SU-DHL-6 (cell line): ENCODE results near the gene FLOT2.
A peak's percentile ranks its signal among the peaks of the same experiment; 100 is the strongest.

Source experiments
- H2AFZ ChIP-seq: fragments of 200-600 bp; sonication (generic); 2 replicates; pipeline ENCODE4 v1.6.1; 2014; ENCODE audit warnings: low read depth, mild to moderate bottlenecking, moderate library complexity, mixed read lengths, antibody characterized with exemption, low read length; ENCODE audit not compliant: severe bottlenecking
- H3F3A ChIP-seq: fragments of 200-600 bp; shearing (Covaris generic); 2 replicates; pipeline ENCODE4 v1.6.0; 2016; ENCODE audit warnings: antibody characterized with exemption, mild to moderate bottlenecking; ENCODE audit not compliant: insufficient read depth
- H3K27ac ChIP-seq: fragments of 200-600 bp; sonication (generic); 2 replicates; pipeline ENCODE4 v1.5.1; 2016; ENCODE audit warnings: low read depth, mild to moderate bottlenecking, low read length, moderate library complexity, mixed read lengths
- H3K27me3 ChIP-seq: fragments of 200-600 bp; sonication (generic), shearing (Covaris generic); 2 replicates; pipeline ENCODE4 v1.6.0; 2014; ENCODE audit warnings: mild to moderate bottlenecking, low read length
- H3K36me3 ChIP-seq: fragments of 200-600 bp; sonication (generic); 2 replicates; pipeline ENCODE4 v1.6.1; 2014; ENCODE audit warnings: mild to moderate bottlenecking, low read length, mixed read lengths
- H3K4me2 ChIP-seq: fragments of 300-600, 200-600 bp; shearing (Covaris generic), sonication (generic); 2 replicates; pipeline ENCODE4 v1.6.0; 2014; ENCODE audit warnings: low read length, low read depth, mild to moderate bottlenecking; ENCODE audit not compliant: poor library complexity, severe bottlenecking
- H3K4me3 ChIP-seq: fragments of 200-600 bp; sonication (generic); 2 replicates; pipeline ENCODE4 v1.5.1; 2014; ENCODE audit warnings: antibody characterized with exemption, low read length, mild to moderate bottlenecking, mixed read lengths; ENCODE audit not compliant: insufficient read depth, poor library complexity, severe bottlenecking
- H3K79me2 ChIP-seq: fragments of 200-600 bp; sonication (generic); 2 replicates; pipeline ENCODE4 v1.6.1; 2014; ENCODE audit warnings: mild to moderate bottlenecking, low read length, moderate library complexity; ENCODE audit not compliant: insufficient read depth
- H3K9ac ChIP-seq: fragments of 200-600 bp; sonication (generic); 2 replicates; pipeline ENCODE4 v1.7.0; 2014; ENCODE audit warnings: mild to moderate bottlenecking, low read length
- H3K9me2 ChIP-seq: fragments of 200-600 bp; sonication (generic); replicated peaks from 2 replicates; pipeline ENCODE4 v1.6.1; 2014; ENCODE audit warnings: low read length; ENCODE audit not compliant: insufficient read depth
- H3K9me3 ChIP-seq: fragments of 200-600 bp; sonication (generic); 2 replicates; pipeline ENCODE4 v1.6.1; 2014; ENCODE audit warnings: low read length, mixed read lengths; ENCODE audit not compliant: insufficient read depth
- H4K20me1 ChIP-seq: fragments of 200-600 bp; sonication (generic); 2 replicates; pipeline ENCODE4 v1.6.1; 2014; ENCODE audit warnings: low read depth, mild to moderate bottlenecking, antibody characterized with exemption, low read length, moderate library complexity, mixed read lengths
- CTCF ChIP-seq: fragments of 200-600 bp; sonication (generic); IDR thresholded peaks from one replicate; pipeline ENCODE4 v1.5.1; 2017; ENCODE audit warnings: antibody characterized with exemption, mild to moderate bottlenecking, low read length, moderate library complexity; ENCODE audit not compliant: insufficient read depth, poor library complexity, severe bottlenecking
- EZH2phosphoT487 ChIP-seq: fragments of 200-600 bp; sonication (generic), shearing (Covaris generic); conservative IDR thresholded peaks from 2 replicates; pipeline ENCODE4 v1.6.1; 2018; ENCODE audit warnings: mild to moderate bottlenecking, antibody characterized with exemption, low read length, moderate library complexity, mixed read lengths

FLOT2 gene

GRCh38 chr17:28902819-28903545 is 5.4 kb upstream of the FLOT2 start, which contains the start of gene DHRS13:
Gene DHRS13 (minus strand): TSS chr17:28903079. CDS start chr17:28902944, 135 bp downstream.
- H3K79me2 ChIP-seq = peaks cover 21% of the 10 kb centered on the region
- H3K9ac ChIP-seq = peak within 1 kb of the TSS; percentile 85
- peak within 1 kb of the TSS; percentile 70 for H3K4me2 ChIP-seq
- peak within 1 kb of the TSS; percentile 79 for H3K27ac ChIP-seq
- no peak for TF ChIP-seq EZH2phosphoT487
- peak; percentile 98 for TF ChIP-seq CTCF
- H3K4me3 ChIP-seq = peak within 1 kb of the TSS; percentile 68
- H2AFZ ChIP-seq = peak within 1 kb of the TSS; percentile 53
- H4K20me1 ChIP-seq = no peaks in the 10 kb centered on the region
- H3K9me2 ChIP-seq = no peaks in the 10 kb centered on the region
- no peaks in the 10 kb centered on the region for H3K36me3 ChIP-seq
- peaks cover 35% of the 10 kb centered on the region for H3F3A ChIP-seq
- no peaks in the 10 kb centered on the region for H3K27me3 ChIP-seq
- H3K9me3 ChIP-seq = no peaks in the 10 kb centered on the region

GRCh38 chr17:28901866-28902818 is 4.6 kb upstream of the FLOT2 start:
- Histone ChIP-seq H3K9me2 (no peaks in the 10 kb centered on the region), H3K9ac (peak overlapping the region; percentile 85), H3K27ac (peak overlapping the region; percentile 79), H3F3A (peaks cover 39% of the 10 kb centered on the region), H2AFZ (peak overlapping the region; percentile 53), H3K4me2 (peak overlapping the region; percentile 70), H3K4me3 (peak overlapping the region; percentile 68), H3K9me3 (no peaks in the 10 kb centered on the region), H4K20me1 (no peaks in the 10 kb centered on the region), H3K27me3 (no peaks in the 10 kb centered on the region), H3K79me2 (peaks cover 21% of the 10 kb centered on the region), H3K36me3 (no peaks in the 10 kb centered on the region)
- TF ChIP-seq CTCF (no peak), EZH2phosphoT487 (no peak)

DNA sequence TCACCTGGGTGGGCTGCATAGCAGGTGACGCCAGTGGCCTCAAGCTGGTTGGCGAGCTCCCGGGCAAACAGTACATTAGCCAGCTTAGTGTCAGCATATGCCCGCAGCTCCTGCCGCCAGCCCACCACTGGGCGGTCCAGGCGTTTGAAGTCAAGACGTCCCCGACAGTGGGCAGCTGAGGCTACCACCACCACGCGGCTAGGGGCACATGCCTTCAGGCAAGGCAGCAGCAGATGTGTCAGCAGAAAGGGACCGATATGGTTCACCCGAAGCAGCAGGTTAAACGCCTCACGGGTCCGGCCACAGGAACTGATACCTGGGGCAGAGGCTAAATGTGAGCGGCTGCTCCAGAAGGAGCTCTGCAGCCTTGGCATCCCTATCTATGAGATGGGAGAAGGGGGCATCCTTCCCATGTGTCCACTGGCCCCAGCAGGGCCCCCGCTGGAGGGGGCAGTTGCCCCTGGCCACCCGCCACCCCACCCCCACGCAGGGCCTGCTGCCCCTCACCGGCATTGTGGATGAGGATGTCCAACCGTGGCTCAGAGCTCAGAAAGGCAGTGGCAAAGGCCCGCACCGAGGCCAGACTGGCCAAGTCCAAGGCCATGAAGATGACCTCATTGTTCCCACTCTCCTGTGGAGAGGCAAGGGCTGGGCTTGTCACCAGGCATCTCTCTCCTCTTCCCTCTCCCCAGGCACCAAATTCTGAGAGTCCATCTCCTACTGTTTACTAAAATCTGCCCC is 3.6 kb upstream of the FLOT2 start:
- Histone ChIP-seq H3F3A (peaks cover 39% of the 10 kb centered on the region), H3K4me2 (peak overlapping the region; percentile 70), H4K20me1 (no peaks in the 10 kb centered on the region), H3K4me3 (peak overlapping the region; percentile 68), H3K9me3 (no peaks in the 10 kb centered on the region), H3K27me3 (no peaks in the 10 kb centered on the region), H2AFZ (no peak overlapping the region), H3K79me2 (peaks cover 31% of the 10 kb centered on the region), H3K36me3 (no peaks in the 10 kb centered on the region), H3K9ac (peak overlapping the region; percentile 85), H3K27ac (peak overlapping the region; percentile 79), H3K9me2 (no peaks in the 10 kb centered on the region)
- TF ChIP-seq CTCF = no peak
- TF ChIP-seq EZH2phosphoT487 = no peak
